GM19193 (cell line): ENCODE data around the gene CNKSR2.

Experiments
- POLR2A ChIP-seq: IDR thresholded peaks from 4 replicates; pipeline ENCODE4 v1.6.1; 2011; ENCODE audit not compliant: insufficient read depth, insufficient read length; ENCODE audit errors: extremely low read depth

The CNKSR2 gene

GRCh38 chrX:21374163-21374993 lies at the start of gene CNKSR2:
CNKSR2 (plus strand) TSS chrX:21374418; CDS start chrX:21374898, 480 bp downstream.
- TF ChIP-seq POLR2A: peak; percentile 68

DNA sequence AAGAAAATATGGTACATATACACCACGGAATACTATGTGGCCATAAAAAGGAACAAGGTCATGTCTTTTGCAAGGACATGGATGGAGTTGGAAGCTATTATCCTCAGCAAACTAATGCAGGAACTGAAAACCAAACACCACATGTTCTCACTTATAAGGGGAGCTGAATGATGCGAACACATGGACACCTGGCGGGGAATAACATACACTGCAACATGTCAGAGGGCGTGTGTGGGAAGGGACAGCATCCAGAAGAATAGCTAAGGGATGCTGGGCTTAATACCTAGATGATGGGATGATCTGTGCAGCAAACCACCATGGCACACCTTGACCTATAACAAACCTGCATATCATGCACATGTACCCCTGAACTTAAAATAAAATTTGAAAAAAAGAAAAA lies 19.5 kb upstream of the CNKSR2 start:
- TF ChIP-seq POLR2A: no peak

DNA sequence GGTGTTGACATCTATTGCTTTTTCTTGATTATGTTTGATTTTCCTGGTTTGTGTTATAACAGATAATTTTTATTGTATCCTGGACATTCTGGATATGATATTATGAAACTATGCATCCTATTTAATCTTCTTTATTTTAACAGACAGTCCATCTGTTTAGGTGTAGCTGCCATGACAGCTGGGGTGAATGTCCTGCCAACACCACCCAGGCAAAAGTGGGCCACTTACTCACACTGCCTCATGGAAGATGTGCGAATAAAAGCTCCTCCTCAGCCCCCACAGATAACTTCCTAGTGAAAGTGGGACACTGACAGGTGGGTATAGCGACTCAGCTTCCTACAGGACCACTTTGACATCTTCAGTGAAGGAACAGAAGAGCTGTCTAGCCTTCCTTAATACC lies 18.4 kb upstream of the CNKSR2 start:
- TF ChIP-seq POLR2A: no peak

GRCh38 chrX:21369613-21370012 lies 4.6 kb upstream of the CNKSR2 start:
- TF ChIP-seq POLR2A: no peak

DNA sequence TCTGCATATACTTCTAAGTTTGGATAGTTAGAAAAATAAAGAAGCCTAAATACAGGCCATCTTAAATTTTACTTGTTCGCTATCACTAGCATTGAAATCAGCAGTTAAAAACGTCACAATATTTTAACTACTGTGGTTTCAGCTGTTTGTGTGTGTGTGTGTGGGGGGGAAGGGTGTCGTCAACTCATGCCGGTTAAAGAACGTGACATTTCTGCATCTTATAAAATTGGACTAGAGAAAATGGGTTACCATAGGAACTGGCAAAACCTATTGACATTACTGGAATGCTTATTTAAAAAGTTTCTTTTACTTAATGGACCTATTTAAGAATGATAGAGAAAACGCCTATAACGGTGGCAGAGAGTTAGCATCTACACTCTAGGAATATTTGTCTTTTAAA lies 1.2 kb upstream of the CNKSR2 start:
- no peak for TF ChIP-seq POLR2A

GRCh38 chrX:21373637-21374162 lies 518 bp upstream of the CNKSR2 start:
- no peak for TF ChIP-seq POLR2A

DNA sequence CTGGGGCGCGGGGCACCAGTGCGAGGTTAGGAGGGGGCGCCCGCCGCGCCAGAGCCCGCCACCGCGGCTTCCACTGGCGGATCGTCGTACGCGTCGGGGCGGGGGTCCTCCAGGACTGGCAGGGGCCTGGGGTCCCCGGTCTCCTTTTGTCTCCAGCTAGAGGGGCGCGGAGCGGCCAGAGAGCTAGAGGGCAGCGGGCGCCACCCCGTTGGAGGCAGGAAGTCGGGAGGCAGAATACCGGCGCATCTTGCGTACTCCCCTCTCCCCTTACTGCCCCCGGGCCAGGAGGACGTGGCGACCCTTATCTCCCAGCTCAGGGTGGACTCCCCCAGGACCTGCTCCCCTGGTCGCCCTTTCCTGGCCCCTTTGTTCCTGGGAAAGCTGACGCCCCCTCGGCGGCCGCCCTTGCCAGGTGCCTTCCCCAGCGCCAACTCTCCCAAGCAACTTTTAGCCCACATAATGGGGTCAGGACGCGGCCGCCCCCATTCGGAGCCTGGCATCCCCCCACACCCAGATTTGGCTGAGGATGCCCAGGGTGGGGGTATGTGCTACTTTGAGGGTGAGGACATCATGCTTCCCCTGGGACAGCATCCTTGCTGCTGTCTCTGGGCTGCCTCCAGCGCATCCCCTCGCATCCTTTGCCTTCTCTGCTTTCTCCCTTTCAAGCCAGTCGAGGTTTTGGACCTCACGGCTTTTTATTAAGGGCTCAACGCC lies 933 bp downstream of the CNKSR2 start:
- TF ChIP-seq POLR2A: no peak

DNA sequence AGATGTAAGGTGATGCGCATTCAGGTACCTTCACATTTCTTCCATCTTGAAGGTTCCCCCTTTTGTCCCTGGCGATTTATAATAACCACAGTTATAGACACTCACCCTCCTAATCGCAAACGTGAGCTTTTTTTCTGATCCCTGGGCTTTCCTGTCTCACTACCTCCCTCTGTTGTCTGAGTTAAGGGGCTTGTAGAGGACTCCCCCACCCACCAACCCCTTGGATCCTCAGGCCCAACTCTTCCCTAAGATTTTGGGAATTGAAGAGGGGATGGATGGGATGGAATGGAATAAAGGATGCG lies 1.4 kb downstream of the CNKSR2 start:
- TF ChIP-seq POLR2A: no peak

- no peak for TF ChIP-seq POLR2A
Observed at GRCh38 chrX:21376636-21377035, 2.4 kb downstream of the CNKSR2 start.

- no peak for TF ChIP-seq POLR2A
Observed at GRCh38 chrX:21379991-21380390, 5.8 kb downstream of the CNKSR2 start.

- TF ChIP-seq POLR2A: no peak
Observed at GRCh38 chrX:21382715-21383114, 8.5 kb downstream of the CNKSR2 start.

DNA sequence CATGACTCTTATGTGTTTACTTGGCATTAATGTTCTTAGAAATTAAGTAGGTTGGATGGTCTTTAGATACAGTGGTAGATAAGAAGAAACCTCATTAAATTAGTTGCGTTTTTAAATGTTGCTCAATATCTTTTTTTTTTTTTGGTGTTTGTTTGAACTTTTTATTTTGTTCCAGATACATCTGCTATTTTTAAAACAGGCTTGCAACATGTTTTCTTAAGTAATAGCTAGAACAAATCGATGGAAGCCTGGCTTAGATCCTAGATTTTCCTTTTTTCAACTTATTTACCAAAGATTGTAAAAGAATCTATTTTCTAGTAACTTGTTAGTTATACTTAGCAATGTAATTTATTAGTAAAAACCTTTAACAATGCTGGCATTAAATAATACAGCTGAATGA lies 9.3 kb downstream of the CNKSR2 start:
- no peak for TF ChIP-seq POLR2A

- no peak for TF ChIP-seq POLR2A
Observed at GRCh38 chrX:21384178-21384577, 10.0 kb downstream of the CNKSR2 start.

GRCh38 chrX:21394792-21395191 lies 20.6 kb downstream of the CNKSR2 start:
- no peak for TF ChIP-seq POLR2A

DNA sequence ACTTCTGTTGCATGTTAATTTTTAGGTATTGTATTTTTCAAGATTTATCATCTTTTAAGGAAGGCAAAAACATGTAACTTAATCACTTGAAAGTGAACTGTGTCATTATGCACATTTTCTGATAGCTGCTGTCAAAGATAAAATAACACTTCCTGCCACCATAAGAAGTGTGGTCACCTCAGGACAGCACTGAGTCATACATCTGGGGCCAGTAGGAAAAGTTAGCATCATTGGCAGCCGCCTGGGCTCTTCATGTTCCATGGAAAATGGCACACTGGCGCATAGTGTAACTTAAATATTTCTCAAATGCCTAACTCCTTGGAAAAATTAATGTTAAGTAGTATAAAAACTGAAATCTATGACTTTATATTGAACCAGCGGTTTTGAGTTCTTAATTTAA lies 24.2 kb downstream of the CNKSR2 start:
- no peak for TF ChIP-seq POLR2A

GRCh38 chrX:21400408-21401121 lies 26.3 kb downstream of the CNKSR2 start:
- no peak for TF ChIP-seq POLR2A

GRCh38 chrX:21408307-21408706 lies 34.1 kb downstream of the CNKSR2 start:
- no peak for TF ChIP-seq POLR2A
